H1 (cell line): Measurements from ENCODE around the gene SNCAIP. TPM values are rescaled to one million over a fixed set of nuclear protein-coding genes. Genes with fewer than 3 reads are reported as not detected.

ENCODE experiments used
- CTCF ChIA-PET: fragments of 300-600 bp; sonication (Branson Sonifier 250); formaldehyde crosslinking; loops from one replicate; lab custom pipeline; 2021; ENCODE audit not compliant: partially characterized antibody; lab: Charles Lee
- POLR2A ChIA-PET: fragments of 300-600 bp; sonication (Branson Sonifier 250); formaldehyde crosslinking; loops from one replicate; lab custom pipeline; 2021; ENCODE audit warnings: inconsistent platforms; ENCODE audit not compliant: partially characterized antibody; lab: Charles Lee
- DNase-seq, 2 experiments: peaks; one replicate each; pipeline versions ENCODE4 v3.0.0 to v3.0.0-alpha.2; 2010 to 2022; ENCODE audit warnings: low spot score in 2 of 2, low read depth in 1 of 2, mixed read lengths in 1 of 2
- FAIRE-seq: peaks from 2 replicates; lab custom pipeline; 2011; peaks lifted over from hg19 to GRCh38; lab: Jason Lieb, UNC
- H2AFZ ChIP-seq: 2 replicates; pipeline ENCODE4 v1.8.1; 2012; ENCODE audit warnings: low read length, inconsistent platforms
- H2AK5ac ChIP-seq: 2 replicates; pipeline ENCODE4 v1.6.1; 2013; ENCODE audit warnings: low read depth, low read length
- H2BK120ac ChIP-seq: replicated peaks from 2 replicates; pipeline ENCODE3; 2013; ENCODE audit warnings: low read depth, low read length, inconsistent platforms
- H2BK12ac ChIP-seq: 2 replicates; pipeline ENCODE4 v1.6.1; 2013; ENCODE audit warnings: low read depth, low read length
- H2BK15ac ChIP-seq: 2 replicates; pipeline ENCODE4 v1.6.1; 2013; ENCODE audit warnings: low read length
- H2BK20ac ChIP-seq: 2 replicates; pipeline ENCODE4 v1.6.1; 2013; ENCODE audit warnings: low read length
- H2BK5ac ChIP-seq: 2 replicates; pipeline ENCODE4 v1.6.1; 2013; ENCODE audit warnings: low read depth, low read length
- H3K14ac ChIP-seq: 2 replicates; pipeline ENCODE4 v1.6.1; 2013; ENCODE audit warnings: inconsistent platforms; ENCODE audit not compliant: insufficient read length
- H3K18ac ChIP-seq: 2 replicates; pipeline ENCODE4 v1.6.1; 2013; ENCODE audit warnings: low read length; ENCODE audit errors: extremely low read depth
- H3K23ac ChIP-seq: 2 replicates; pipeline ENCODE4 v1.6.1; 2013; ENCODE audit warnings: inconsistent platforms; ENCODE audit not compliant: insufficient read length
- H3K23me2 ChIP-seq: 2 replicates; pipeline ENCODE4 v1.6.1; 2013; ENCODE audit warnings: low read depth, low read length
- H3K27ac ChIP-seq: 2 replicates; pipeline ENCODE4 v1.6.1; 2011; ENCODE audit warnings: low read depth, low read length, inconsistent platforms
- H3K27me3 ChIP-seq, 4 experiments: replicated peaks in 1 of 4; 1 replicate in 1 of 4; 2 replicates in 3 of 4; pipeline versions ENCODE4 v1.6.1 to v1.8.1; 2011 to 2013; ENCODE audit warnings: low read length in 3 of 4, mild to moderate bottlenecking in 3 of 4, inconsistent platforms in 2 of 4, mixed read lengths in 2 of 4, moderate library complexity in 1 of 4; ENCODE audit not compliant: control insufficient read depth in 3 of 4, insufficient read depth in 3 of 4; ENCODE audit errors: extremely low read depth in 1 of 4
- H3K36me3 ChIP-seq, 4 experiments: 2 replicates each; pipeline versions ENCODE4 v1.6.1 to v1.8.1; 2011 to 2013; ENCODE audit warnings: mild to moderate bottlenecking in 4 of 4, low read length in 3 of 4, moderate library complexity in 2 of 4, control low read depth in 1 of 4, inconsistent platforms in 1 of 4; ENCODE audit not compliant: insufficient read depth in 4 of 4, control insufficient read depth in 2 of 4
- H3K4ac ChIP-seq: replicated peaks from 2 replicates; pipeline ENCODE3; 2013; ENCODE audit warnings: low read length, low read depth, mixed read lengths, inconsistent platforms; ENCODE audit not compliant: insufficient read length
- H3K4me1 ChIP-seq, 4 experiments: replicated peaks in 1 of 4; 1 replicate in 1 of 4; 2 replicates in 3 of 4; pipeline versions ENCODE4 v1.6.1 to v1.8.1; 2011 to 2013; ENCODE audit warnings: low read length in 3 of 4, inconsistent platforms in 2 of 4, mixed read lengths in 1 of 4; ENCODE audit not compliant: insufficient read depth in 4 of 4, control insufficient read depth in 3 of 4
- H3K4me2 ChIP-seq, 2 experiments: 2 replicates each; pipeline versions ENCODE4 v1.6.1 to v1.8.1; 2011 to 2013; ENCODE audit warnings: low read depth in 2 of 2, low read length in 2 of 2, control low read depth in 1 of 2, inconsistent platforms in 1 of 2, mild to moderate bottlenecking in 1 of 2; ENCODE audit not compliant: insufficient read depth in 1 of 2
- H3K4me3 ChIP-seq, 4 experiments: fragments of 200-600, 300-600 bp in 1 of 4; sonication (generic), shearing (Covaris generic), sonication (Bioruptor Twin) in 1 of 4; 2 replicates each; pipeline versions ENCODE4 v1.5.1 to v1.8.1; 2011 to 2016; ENCODE audit warnings: low read length in 4 of 4, low read depth in 3 of 4, control low read depth in 2 of 4, inconsistent platforms in 2 of 4, mild to moderate bottlenecking in 2 of 4, mixed read lengths in 1 of 4, moderate library complexity in 1 of 4; ENCODE audit not compliant: insufficient read depth in 2 of 4; ENCODE audit errors: extremely low read depth in 1 of 4
- H3K56ac ChIP-seq: replicated peaks from 2 replicates; pipeline ENCODE3; 2013; ENCODE audit warnings: low read depth, mild to moderate bottlenecking, mixed read lengths, low read length, inconsistent platforms; ENCODE audit not compliant: insufficient read length
- H3K79me1 ChIP-seq: 2 replicates; pipeline ENCODE4 v1.6.1; 2013; ENCODE audit warnings: low read depth, low read length, control low read depth
- H3K79me2 ChIP-seq, 2 experiments: 2 replicates each; pipeline versions ENCODE4 v1.6.1 to v1.8.1; 2012 to 2013; ENCODE audit warnings: low read length in 2 of 2, mild to moderate bottlenecking in 2 of 2, inconsistent platforms in 1 of 2; ENCODE audit not compliant: insufficient read depth in 2 of 2, control insufficient read depth in 1 of 2
- H3K9ac ChIP-seq, 4 experiments: replicated peaks in 1 of 4; 1 replicate in 1 of 4; 2 replicates in 3 of 4; pipeline versions ENCODE4 v1.6.1 to v1.8.1; 2011 to 2013; ENCODE audit warnings: low read depth in 3 of 4, low read length in 3 of 4, control low read depth in 2 of 4, mild to moderate bottlenecking in 2 of 4, moderate library complexity in 2 of 4, inconsistent platforms in 1 of 4; ENCODE audit errors: extremely low read depth in 1 of 4
- H3K9me3 ChIP-seq, 2 experiments: 2 replicates each; pipeline versions ENCODE4 v1.6.1 to v1.8.1; 2012 to 2013; ENCODE audit warnings: mild to moderate bottlenecking in 2 of 2, moderate library complexity in 2 of 2, control low read depth in 1 of 2, inconsistent platforms in 1 of 2, low read depth in 1 of 2, low read length in 1 of 2, mixed read lengths in 1 of 2; ENCODE audit not compliant: insufficient read depth in 2 of 2
- H4K20me1 ChIP-seq, 2 experiments: replicated peaks in 1 of 2; 2 replicates each; pipeline versions ENCODE3 to v1.8.1; 2011 to 2013; ENCODE audit warnings: inconsistent platforms in 2 of 2, low read length in 2 of 2, mild to moderate bottlenecking in 1 of 2; ENCODE audit not compliant: insufficient read depth in 2 of 2, control insufficient read depth in 1 of 2
- H4K5ac ChIP-seq: 2 replicates; pipeline ENCODE4 v1.6.1; 2013; ENCODE audit warnings: low read length, low read depth, mixed read lengths, inconsistent platforms; ENCODE audit not compliant: insufficient read length
- H4K8ac ChIP-seq: 2 replicates; pipeline ENCODE4 v1.8.0; 2013; ENCODE audit warnings: mild to moderate bottlenecking, moderate library complexity, low read length, inconsistent platforms; ENCODE audit not compliant: insufficient read depth; ENCODE audit errors: extremely low read depth
- H4K91ac ChIP-seq: replicated peaks from 2 replicates; pipeline ENCODE3; 2013; ENCODE audit warnings: low read length, mixed read lengths, inconsistent platforms; ENCODE audit not compliant: insufficient read length
- CHD2 ChIP-seq: IDR thresholded peaks from 2 replicates; pipeline ENCODE4 v1.6.1; 2012; ENCODE audit warnings: low read length, improper control_type of control experiment
- CTBP2 ChIP-seq: IDR thresholded peaks from 2 replicates; pipeline ENCODE4 v1.7.0; 2011; ENCODE audit warnings: borderline replicate concordance, mild to moderate bottlenecking, moderate library complexity, mixed read lengths, low read length; ENCODE audit not compliant: insufficient read depth, insufficient read length
- WGBS, 2 experiments: shearing (Covaris generic) in 1 of 2; methylation state at CpG; one replicate each; pipeline versions ENCODE4 v1.1.6 to v1.1.7; 2013 to 2015; ENCODE audit warnings: low lambda C conversion rate in 2 of 2, mixed read lengths in 2 of 2, inconsistent platforms in 1 of 2, low coverage in 1 of 2, missing lambda C conversion rate in 1 of 2; ENCODE audit not compliant: insufficient replicate concordance in 2 of 2, insufficient coverage in 1 of 2, insufficient read length in 1 of 2; ENCODE audit errors: extremely low coverage in 1 of 2, missing lambda C conversion rate in 1 of 2; 5-methylcytosine and 5-hydroxymethylcytosine counted together
- polyA plus RNA-seq, 7 experiments: library from polyadenylated mRNA; depleted of rRNA in 3 of 7; stranded (reverse) in 5 of 7; unstranded in 2 of 7; fragments of >200 nt in 5 of 7; fragments of 200-250 nt in 2 of 7; gene quantifications; 1 replicate in 5 of 7; 2 replicates in 1 of 7; 4 replicates in 1 of 7; pipeline versions ENCODE4 v1.2.1 to v1.2.3, GENCODE V29; 2011 to 2013; ENCODE audit warnings: missing spikeins in 2 of 7, mixed read lengths in 2 of 7
- total RNA-seq: library from RNA; stranded (reverse); fragmentation: NEBNext Ultra II Directional; extraction: Animal tissue kit (Norgen Biotek cat#: 25700); gene quantifications from 2 replicates; pipeline ENCODE4 v1.2.1, GENCODE V29; 2021

Gene SNCAIP
- total and polyA plus RNA-seq, 2 of the 8 experiments (the other 6 are each of a cell fraction or from before 2014, with no cell fraction given) = 3.9 to 9.0 TPM

- Histone ChIP-seq H3K56ac (no peak overlapping the region), H3K79me2 (no peaks in the 10 kb centered on the region), H3K79me1 (no peaks in the 10 kb centered on the region), H4K5ac (no peak overlapping the region), H2BK5ac (no peak overlapping the region), H3K9ac (no peak overlapping the region), H3K4me1 (peaks cover 0 to 5% (median 1%) of the 10 kb centered on the region in 4 experiments; a peak in 2 of 7 replicates), H2BK15ac (no peak overlapping the region), H3K4ac (no peak overlapping the region), H3K23ac (no peak overlapping the region), H3K4me3 (no peak overlapping the region), H3K14ac (no peak overlapping the region), H3K27me3 (no peaks in the 10 kb centered on the region), H2BK20ac (no peak overlapping the region), H3K23me2 (no peaks in the 10 kb centered on the region), H2BK120ac (no peak overlapping the region), H4K91ac (no peak overlapping the region), H3K9me3 (no peaks in the 10 kb centered on the region), H4K20me1 (no peaks in the 10 kb centered on the region), H4K8ac (no peak overlapping the region), H2AK5ac (no peak overlapping the region), H3K4me2 (no peak overlapping the region), H3K36me3 (no peaks in the 10 kb centered on the region), H3K18ac (no peak overlapping the region), H2AFZ (no peak overlapping the region), H3K27ac (no peak overlapping the region), H2BK12ac (no peak overlapping the region)
- POLR2A ChIA-PET = interaction anchor here (1.4 kb wide), 1 partner anchor 11 kb away, joined by 3 read pairs; no protein-coding TSS in a partner anchor
- whole genome bisulfite sequencing, 2 experiments = 91% methylated on average over 3 of the region's 3 CpGs; no CpG with 5 or more reads in 1 of the 2 experiments
- CTCF ChIA-PET = interaction anchor here (0.6 to 0.9 kb wide), 2 partner anchors 103 to 761 kb away, joined by 3 to 4 read pairs; no protein-coding TSS in a partner anchor
- DNase-seq = no peak
- no peak for FAIRE-seq
- no peak for TF ChIP-seq CHD2
- TF ChIP-seq CTBP2 = no peak
Observed at GRCh38 chr5:122391621-122392020, 79.6 kb downstream of the SNCAIP start.
